Measurements from ENCODE around the gene TDRKH. TPM values are rescaled to one million over a fixed set of nuclear protein-coding genes. Genes with fewer than 3 reads are reported as not detected.

TDRKH gene
- total RNA-seq, 1 donor from 2014 or later, result 21.9 TPM

GRCh38 chr1:151837884-151838221 lies 47.6 kb upstream of the TDRKH start:
- DNase-seq (ENCODE audit: low read depth, low spot score), result no peak
- Mint-ChIP-seq H3K4me3 (peak overlapping the region; percentile 87), H3K9me3 (no peaks in the 10 kb centered on the region), H3K27me3 (ENCODE audit: low read depth) (peaks cover 52% of the 10 kb centered on the region), H3K27ac (ENCODE audit: unreplicated experiment) (no peak overlapping the region), H3K4me1 (peaks cover 34% of the 10 kb centered on the region), H3K36me3 (ENCODE audit: low read depth) (no peaks in the 10 kb centered on the region)
- TF ChIP-seq CTCF (conservative IDR thresholded peaks at IDR 0.05), result no peak

- Mint-ChIP-seq H3K4me3 (peak overlapping the region; percentile 87), H3K27me3 (ENCODE audit: low read depth) (peaks cover 52% of the 10 kb centered on the region), H3K9me3 (no peaks in the 10 kb centered on the region), H3K27ac (ENCODE audit: unreplicated experiment) (no peak overlapping the region), H3K36me3 (ENCODE audit: low read depth) (no peaks in the 10 kb centered on the region), H3K4me1 (peaks cover 34% of the 10 kb centered on the region)
- DNase-seq (ENCODE audit: low read depth, low spot score), result no peak
- TF ChIP-seq CTCF (conservative IDR thresholded peaks at IDR 0.05), result no peak
Measured at GRCh38 chr1:151837197-151837596, 46.9 kb upstream of the TDRKH start.

- no peak for DNase-seq (ENCODE audit: low read depth, low spot score)
- no peaks in the 10 kb centered on the region for H3K9me3 Mint-ChIP-seq
- H3K36me3 Mint-ChIP-seq (ENCODE audit: low read depth), result no peaks in the 10 kb centered on the region
- H3K27me3 Mint-ChIP-seq (ENCODE audit: low read depth), result peaks cover 48% of the 10 kb centered on the region
- no peak overlapping the region for H3K4me3 Mint-ChIP-seq
- H3K27ac Mint-ChIP-seq (ENCODE audit: unreplicated experiment), result no peak overlapping the region
- peaks cover 20% of the 10 kb centered on the region for H3K4me1 Mint-ChIP-seq
- TF ChIP-seq CTCF (conservative IDR thresholded peaks at IDR 0.05), result no peak
Measured at GRCh38 chr1:151835596-151835995, 45.3 kb upstream of the TDRKH start.

GRCh38 chr1:151834239-151834638 lies 43.9 kb upstream of the TDRKH start:
- no peak overlapping the region for H3K27ac Mint-ChIP-seq (ENCODE audit: unreplicated experiment)
- H3K27me3 Mint-ChIP-seq (ENCODE audit: low read depth), result peaks cover 35% of the 10 kb centered on the region
- no peaks in the 10 kb centered on the region for H3K36me3 Mint-ChIP-seq (ENCODE audit: low read depth)
- no peaks in the 10 kb centered on the region for H3K9me3 Mint-ChIP-seq
- DNase-seq (ENCODE audit: low read depth, low spot score), result no peak
- peaks cover 22% of the 10 kb centered on the region for H3K4me1 Mint-ChIP-seq
- H3K4me3 Mint-ChIP-seq, result no peak overlapping the region
- no peak for TF ChIP-seq CTCF (conservative IDR thresholded peaks at IDR 0.05)

GRCh38 chr1:151833172-151833900 lies 43.0 kb upstream of the TDRKH start:
- peaks cover 31% of the 10 kb centered on the region for H3K4me1 Mint-ChIP-seq
- no peak for TF ChIP-seq CTCF (conservative IDR thresholded peaks at IDR 0.05)
- H3K36me3 Mint-ChIP-seq (ENCODE audit: low read depth), result no peaks in the 10 kb centered on the region
- peak overlapping the region; percentile 40 for H3K27ac Mint-ChIP-seq (ENCODE audit: unreplicated experiment)
- H3K4me3 Mint-ChIP-seq, result no peak overlapping the region
- no peak for DNase-seq (ENCODE audit: low read depth, low spot score)
- no peaks in the 10 kb centered on the region for H3K9me3 Mint-ChIP-seq
- peaks cover 32% of the 10 kb centered on the region for H3K27me3 Mint-ChIP-seq (ENCODE audit: low read depth)

Data from neural crest cell (in vitro differentiated cells).